HepG2 (cell line): ENCODE results near the gene EVA1C. TPM values are rescaled to one million over a fixed set of nuclear protein-coding genes. Genes with fewer than 3 reads are reported as not detected.

Experiments used
- ATAC-seq: fragments of 200-7000 bp; cut with Tn5 transposase; 3 replicates; pipeline ENCODE4 v1.9.1; 2020; ENCODE audit warnings: mild to moderate bottlenecking, moderate library complexity
- BruUV-seq: library from RNA; stranded (reverse); fragments of 400-500 nt; replicated peaks from 2 replicates; lab custom pipeline; 2021; lab: Mats Ljungman, UMichigan
- CTCF ChIA-PET: fragments of 300-600 bp; formaldehyde crosslinking; extraction: SDS; loops from one replicate; lab custom pipeline; 2021; ENCODE audit warnings: low total read pairs, inconsistent platforms, low intra/inter-chr PET ratio; lab: Yijun Ruan, JAX
- POLR2A ChIA-PET: fragments of 350-600 bp; sonication (Branson Sonifier 250); formaldehyde crosslinking; loops from one replicate; lab custom pipeline; 2020; ENCODE audit warnings: antibody characterized with exemption, inconsistent platforms; lab: Yijun Ruan, JAX
- DNase-seq: peaks from one replicate; pipeline ENCODE4 v3.0.0-alpha.2; 2015; ENCODE audit warnings: low spot score
- FAIRE-seq: peaks from 3 replicates; lab custom pipeline; 2011; peaks lifted over from hg19 to GRCh38; lab: Jason Lieb, UNC
- H2AFZ ChIP-seq: one replicate; pipeline ENCODE4 v1.6.1; 2011; ENCODE audit warnings: low read length, inconsistent platforms
- H3K27ac ChIP-seq: fragments of 300-600 bp; 3 replicates; pipeline ENCODE4 v1.8.0; 2011; ENCODE audit warnings: mixed run types, mild to moderate bottlenecking, mixed read lengths, low read length, inconsistent platforms; ENCODE audit not compliant: insufficient read depth; ENCODE audit errors: extremely low read length
- H3K27me3 ChIP-seq, 2 experiments: fragments of 200-600 bp in 1 of 2; 2 replicates in 1 of 2; 3 replicates in 1 of 2; pipeline versions ENCODE4 v1.6.0 to v1.8.0; 2011; ENCODE audit warnings: low read length in 2 of 2, mild to moderate bottlenecking in 2 of 2, moderate library complexity in 2 of 2, inconsistent platforms in 1 of 2; ENCODE audit not compliant: insufficient read depth in 2 of 2, control insufficient read depth in 1 of 2
- H3K36me3 ChIP-seq, 2 experiments: fragments of 200-600 bp in 1 of 2; replicated peaks in 1 of 2; 2 replicates in 1 of 2; 3 replicates in 1 of 2; pipeline versions ENCODE4 v1.5.1 to v1.8.0; 2011; ENCODE audit warnings: low read length in 2 of 2, inconsistent platforms in 1 of 2; ENCODE audit not compliant: insufficient read depth in 2 of 2, control insufficient read depth in 1 of 2
- H3K4me1 ChIP-seq: 2 replicates; pipeline ENCODE4 v1.5.1; 2012; ENCODE audit warnings: low read length, inconsistent platforms; ENCODE audit not compliant: insufficient read depth
- H3K4me2 ChIP-seq: 2 replicates; pipeline ENCODE4 v1.6.0; 2011; ENCODE audit warnings: low read depth, low read length, inconsistent platforms
- H3K4me3 ChIP-seq, 3 experiments: fragments of 200-600 bp in 1 of 3; sonication (generic), shearing (Covaris generic) in 1 of 3; replicated peaks in 1 of 3; 2 replicates each; pipeline ENCODE4 v1.5.1; 2011 to 2016; ENCODE audit warnings: low read length in 3 of 3, inconsistent platforms in 2 of 3, low read depth in 2 of 3, mild to moderate bottlenecking in 2 of 3, control low read depth in 1 of 3, mixed read lengths in 1 of 3; ENCODE audit not compliant: insufficient read depth in 1 of 3
- H3K79me2 ChIP-seq: one replicate; pipeline ENCODE4 v1.6.1; 2011; ENCODE audit warnings: low read length, inconsistent platforms; ENCODE audit not compliant: insufficient read depth
- H3K9ac ChIP-seq: 2 replicates; pipeline ENCODE4 v1.6.0; 2011; ENCODE audit warnings: mild to moderate bottlenecking, low read depth, low read length, inconsistent platforms; ENCODE audit not compliant: insufficient read depth
- H3K9me3 ChIP-seq: 2 replicates; pipeline ENCODE4 v1.5.1; 2012; ENCODE audit warnings: mild to moderate bottlenecking, low read length
- H4K20me1 ChIP-seq: 2 replicates; pipeline ENCODE4 v1.6.0; 2011; ENCODE audit warnings: inconsistent platforms, mild to moderate bottlenecking, low read length, moderate library complexity; ENCODE audit not compliant: insufficient read depth
- MAFG ChIP-seq: sonication (generic); formaldehyde crosslinking; IDR thresholded peaks from 2 replicates; pipeline ENCODE4 v1.5.1; 2020; ENCODE audit warnings: mild to moderate bottlenecking, missing genetic modification reagents
- MYNN ChIP-seq: sonication (generic); formaldehyde crosslinking; IDR thresholded peaks from 2 replicates; pipeline ENCODE4 v1.4.0; 2020; ENCODE audit warnings: mild to moderate bottlenecking, low read depth, missing genetic modification reagents
- RFXANK ChIP-seq: IDR thresholded peaks from 2 replicates; pipeline ENCODE4 v1.6.1; 2016
- SAFB2 ChIP-seq: sonication (generic); formaldehyde crosslinking; IDR thresholded peaks from 2 replicates; pipeline ENCODE4 v1.5.1; 2020; ENCODE audit warnings: missing genetic modification reagents, low read depth, mild to moderate bottlenecking, borderline replicate concordance
- SIN3B ChIP-seq: fragments of 150-350 bp; IDR thresholded peaks from 2 replicates; pipeline ENCODE4 v1.6.1; 2014; ENCODE audit warnings: low read length
- THAP11 ChIP-seq: IDR thresholded peaks from 2 replicates; pipeline ENCODE4 v1.6.1; 2016; ENCODE audit warnings: missing biosample characterization, missing genetic modification reagents
- ZFYVE20 ChIP-seq: sonication (generic); formaldehyde crosslinking; IDR thresholded peaks from 2 replicates; pipeline ENCODE4 v1.8.0; 2023; ENCODE audit warnings: low read depth, mild to moderate bottlenecking, moderate library complexity, missing genetic modification reagents, borderline replicate concordance
- ZNF3 ChIP-seq: IDR thresholded peaks from 2 replicates; pipeline ENCODE4 v1.7.0; 2017; ENCODE audit warnings: inconsistent platforms
- ZNF367 ChIP-seq: sonication (generic); formaldehyde crosslinking; IDR thresholded peaks from 2 replicates; pipeline ENCODE4 v1.4.0; 2020; ENCODE audit warnings: missing genetic modification reagents, borderline replicate concordance
- ZNF530 ChIP-seq: sonication (generic); formaldehyde crosslinking; IDR thresholded peaks from 2 replicates; pipeline ENCODE4 v1.5.0; 2020; ENCODE audit warnings: low read depth, mild to moderate bottlenecking, missing genetic modification reagents
- ZNF549 ChIP-seq: sonication (generic); formaldehyde crosslinking; IDR thresholded peaks from 2 replicates; pipeline ENCODE4 v1.5.0; 2020; ENCODE audit warnings: missing genetic modification reagents
- ZNF577 ChIP-seq: sonication (generic); formaldehyde crosslinking; IDR thresholded peaks from 2 replicates; pipeline ENCODE4 v1.4.0; 2020; ENCODE audit warnings: mild to moderate bottlenecking, low read depth, missing genetic modification reagents, borderline replicate concordance
- WGBS: methylation state at CpG from one replicate; pipeline ENCODE4 v1.1.6; 2017; ENCODE audit warnings: low lambda C conversion rate; 5-methylcytosine and 5-hydroxymethylcytosine counted together
- in situ Hi-C: cut with HindIII; loops from 2 replicates; pipeline ENCODE4 v1.10.0; 2017; ENCODE audit warnings: low pct_unique_long_range_greater_than_20kb; ENCODE audit not compliant: extremely low pct_ligation_motif_present
- intact Hi-C: fragments of 100-400 bp; cut with micrococcal nuclease; formaldehyde crosslinking; loops from one replicate; pipeline ENCODE4 v1.10.0; 2022; ENCODE audit not compliant: unreplicated experiment
- polyA plus RNA-seq, 8 experiments: library from polyadenylated mRNA; depleted of rRNA in 3 of 8; stranded (reverse) in 7 of 8; unstranded in 1 of 8; fragments of >200 nt; fragmentation: Illumina TruSeq in 4 of 8; extraction: Trizol in 4 of 8; gene quantifications; 2 replicates each; pipeline versions ENCODE4 v1.2.1 to v1.2.3, GENCODE V29; 2011 to 2016; ENCODE audit warnings: low read depth in 4 of 8, missing spikeins in 1 of 8, mixed read lengths in 1 of 8; ENCODE audit not compliant: insufficient read depth in 1 of 8
- total RNA-seq, 5 experiments: library from RNA; depleted of rRNA; stranded (reverse); fragments of >200 nt; fragmentation: Illumina TruSeq; extraction: Trizol; gene quantifications; 2 replicates each; pipeline ENCODE4 v1.2.3, GENCODE V29; 2016; ENCODE audit warnings: low read depth in 1 of 5
- TF ChIP-seq, protein P1 (sequence below): sonication (generic); formaldehyde crosslinking; IDR thresholded peaks from 2 replicates; pipeline ENCODE4 v1.5.0; 2020; ENCODE audit warnings: mild to moderate bottlenecking, missing genetic modification reagents
- TF ChIP-seq, protein P2 (sequence below): IDR thresholded peaks from 2 replicates; pipeline ENCODE4 v1.6.1; 2016; ENCODE audit warnings: low read depth, control low read depth
- TF ChIP-seq, protein P3 (sequence below): IDR thresholded peaks from 2 replicates; pipeline ENCODE4 v1.6.1; 2018; ENCODE audit warnings: missing genetic modification reagents
- TF ChIP-seq, protein P4 (sequence below): sonication (generic); formaldehyde crosslinking; IDR thresholded peaks from 2 replicates; pipeline ENCODE4 v1.8.0; 2022; ENCODE audit warnings: missing genetic modification reagents, low read depth, mild to moderate bottlenecking, borderline replicate concordance

Gene EVA1C
- total and polyA plus RNA-seq, 2 of the 13 experiments (the other 11 are each of a cell fraction or from before 2014, with no cell fraction given): 0.29 to 0.34 TPM

DNA sequence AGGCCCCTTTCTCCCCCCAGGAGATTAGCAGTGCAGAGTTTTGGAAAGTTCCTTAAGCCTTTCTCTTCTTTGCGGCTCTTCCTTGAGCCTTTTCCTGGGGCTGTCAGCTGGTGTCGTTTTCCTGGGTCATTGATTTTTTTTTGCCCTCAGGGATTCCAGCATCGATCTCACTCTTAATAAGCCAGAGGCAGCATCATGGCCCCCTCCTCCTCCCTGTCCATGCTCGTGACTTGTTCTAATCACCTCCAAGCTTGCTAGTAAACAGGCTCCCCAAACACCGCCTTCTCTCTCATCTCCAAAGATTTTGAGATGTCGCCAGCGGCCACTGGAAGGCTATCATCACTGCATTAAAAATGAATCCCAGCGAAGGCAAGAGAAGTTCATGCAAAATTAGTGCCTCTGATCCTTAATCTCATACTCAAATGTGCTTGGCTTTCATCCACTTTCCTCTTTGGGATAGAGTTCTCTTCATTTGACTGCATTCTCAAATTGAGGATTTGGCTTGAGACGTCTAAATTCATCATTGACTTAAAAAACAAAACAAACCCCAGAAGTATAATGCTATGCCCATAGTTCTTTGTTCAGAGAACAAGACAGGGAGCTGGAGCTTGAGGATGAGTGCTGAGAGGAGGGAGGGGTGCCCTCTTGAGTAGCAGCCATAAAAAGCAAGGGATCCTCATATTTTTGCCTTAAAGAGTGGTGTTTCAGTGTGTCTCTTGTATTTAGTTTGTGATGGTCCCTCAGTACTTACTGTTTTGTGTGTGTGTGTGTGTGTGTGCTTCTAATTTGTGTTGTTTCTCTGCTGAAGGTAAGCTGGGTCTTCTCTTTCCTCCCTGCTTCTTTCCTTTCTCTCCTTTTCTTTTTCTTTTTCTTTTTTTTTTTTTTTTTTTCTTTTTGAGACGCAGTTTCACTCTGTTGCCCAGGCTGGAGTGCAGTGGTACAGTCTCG, 3.2 kb downstream of the EVA1C start:
- no peak for ATAC-seq
- intact Hi-C loops: loop anchor here (2.0 to 10.0 kb wide), 2 partner anchors 153 to 911 kb away; no protein-coding TSS in a partner anchor
- POLR2A ChIA-PET: no interaction called here
- Histone ChIP-seq H4K20me1 (no peaks in the 10 kb centered on the region), H3K79me2 (no peaks in the 10 kb centered on the region), H3K9ac (no peak overlapping the region), H3K36me3 (no peaks in the 10 kb centered on the region), H3K27me3 (peaks cover 5 to 20% of the 10 kb centered on the region in 2 experiments), H3K9me3 (no peaks in the 10 kb centered on the region), H3K4me2 (no peak overlapping the region), H3K27ac (no peak overlapping the region), H2AFZ (no peak overlapping the region), H3K4me1 (peaks cover 19% of the 10 kb centered on the region), H3K4me3 (no peak overlapping the region)
- BruUV-seq: no TSS peak
- in situ Hi-C loops: no loop called here
- CTCF ChIA-PET: no interaction called here
- no peak for DNase-seq
- 73% methylated on average over 11 of the region's 11 CpGs for WGBS
- FAIRE-seq: no peak
- TF ChIP-seq MAFG (CRISPR knock-in tag) (no peak), ZNF549 (CRISPR knock-in tag) (no peak), ZNF367 (CRISPR knock-in tag) (no peak), ZNF530 (CRISPR knock-in tag) (no peak), SAFB2 (CRISPR knock-in tag) (no peak), SIN3B (no peak), ZNF577 (CRISPR knock-in tag) (no peak), RFXANK (CRISPR knock-in tag) (no peak), ZNF3 (CRISPR knock-in tag) (no peak), ZFYVE20 (CRISPR knock-in tag) (no peak), MYNN (no peak), THAP11 (no peak)
- TF ChIP-seq, protein P1, sequence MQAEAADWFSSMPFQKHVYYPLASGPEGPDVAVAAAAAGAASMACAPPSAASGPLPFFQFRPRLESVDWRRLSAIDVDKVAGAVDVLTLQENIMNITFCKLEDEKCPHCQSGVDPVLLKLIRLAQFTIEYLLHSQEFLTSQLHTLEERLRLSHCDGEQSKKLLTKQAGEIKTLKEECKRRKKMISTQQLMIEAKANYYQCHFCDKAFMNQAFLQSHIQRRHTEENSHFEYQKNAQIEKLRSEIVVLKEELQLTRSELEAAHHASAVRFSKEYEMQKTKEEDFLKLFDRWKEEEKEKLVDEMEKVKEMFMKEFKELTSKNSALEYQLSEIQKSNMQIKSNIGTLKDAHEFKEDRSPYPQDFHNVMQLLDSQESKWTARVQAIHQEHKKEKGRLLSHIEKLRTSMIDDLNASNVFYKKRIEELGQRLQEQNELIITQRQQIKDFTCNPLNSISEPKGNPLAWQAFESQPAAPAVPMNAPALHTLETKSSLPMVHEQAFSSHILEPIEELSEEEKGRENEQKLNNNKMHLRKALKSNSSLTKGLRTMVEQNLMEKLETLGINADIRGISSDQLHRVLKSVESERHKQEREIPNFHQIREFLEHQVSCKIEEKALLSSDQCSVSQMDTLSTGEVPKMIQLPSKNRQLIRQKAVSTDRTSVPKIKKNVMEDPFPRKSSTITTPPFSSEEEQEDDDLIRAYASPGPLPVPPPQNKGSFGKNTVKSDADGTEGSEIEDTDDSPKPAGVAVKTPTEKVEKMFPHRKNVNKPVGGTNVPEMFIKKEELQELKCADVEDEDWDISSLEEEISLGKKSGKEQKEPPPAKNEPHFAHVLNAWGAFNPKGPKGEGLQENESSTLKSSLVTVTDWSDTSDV (CRISPR knock-in tag): no peak
- TF ChIP-seq, protein P2, sequence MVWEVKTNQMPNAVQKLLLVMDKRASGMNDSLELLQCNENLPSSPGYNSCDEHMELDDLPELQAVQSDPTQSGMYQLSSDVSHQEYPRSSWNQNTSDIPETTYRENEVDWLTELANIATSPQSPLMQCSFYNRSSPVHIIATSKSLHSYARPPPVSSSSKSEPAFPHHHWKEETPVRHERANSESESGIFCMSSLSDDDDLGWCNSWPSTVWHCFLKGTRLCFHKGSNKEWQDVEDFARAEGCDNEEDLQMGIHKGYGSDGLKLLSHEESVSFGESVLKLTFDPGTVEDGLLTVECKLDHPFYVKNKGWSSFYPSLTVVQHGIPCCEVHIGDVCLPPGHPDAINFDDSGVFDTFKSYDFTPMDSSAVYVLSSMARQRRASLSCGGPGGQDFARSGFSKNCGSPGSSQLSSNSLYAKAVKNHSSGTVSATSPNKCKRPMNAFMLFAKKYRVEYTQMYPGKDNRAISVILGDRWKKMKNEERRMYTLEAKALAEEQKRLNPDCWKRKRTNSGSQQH (CRISPR knock-in tag): no peak
- TF ChIP-seq, protein P3, sequence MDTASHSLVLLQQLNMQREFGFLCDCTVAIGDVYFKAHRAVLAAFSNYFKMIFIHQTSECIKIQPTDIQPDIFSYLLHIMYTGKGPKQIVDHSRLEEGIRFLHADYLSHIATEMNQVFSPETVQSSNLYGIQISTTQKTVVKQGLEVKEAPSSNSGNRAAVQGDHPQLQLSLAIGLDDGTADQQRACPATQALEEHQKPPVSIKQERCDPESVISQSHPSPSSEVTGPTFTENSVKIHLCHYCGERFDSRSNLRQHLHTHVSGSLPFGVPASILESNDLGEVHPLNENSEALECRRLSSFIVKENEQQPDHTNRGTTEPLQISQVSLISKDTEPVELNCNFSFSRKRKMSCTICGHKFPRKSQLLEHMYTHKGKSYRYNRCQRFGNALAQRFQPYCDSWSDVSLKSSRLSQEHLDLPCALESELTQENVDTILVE (CRISPR knock-in tag): no peak
- TF ChIP-seq, protein P4, sequence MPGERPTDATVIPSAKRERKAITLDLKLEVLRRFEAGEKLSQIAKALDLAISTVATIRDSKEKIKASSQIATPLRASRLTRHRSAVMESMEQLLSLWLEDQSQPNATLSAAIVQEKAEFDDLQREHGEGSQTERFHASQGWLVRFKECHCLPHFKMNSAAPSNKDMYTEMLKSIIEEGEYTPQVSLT (CRISPR knock-in tag): no peak
